H1 (cell line): ENCODE measurements around the gene TMEM250. TPM values are rescaled to one million over a fixed set of nuclear protein-coding genes. Genes with fewer than 3 reads are reported as not detected.
A peak's percentile ranks its signal among the peaks of the same experiment; 100 is the strongest.

ENCODE experiments used
- CTCF ChIA-PET: fragments of 300-600 bp; sonication (Branson Sonifier 250); formaldehyde crosslinking; loops from one replicate; lab custom pipeline; 2021; ENCODE audit not compliant: partially characterized antibody; lab: Charles Lee
- POLR2A ChIA-PET: fragments of 300-600 bp; sonication (Branson Sonifier 250); formaldehyde crosslinking; loops from one replicate; lab custom pipeline; 2021; ENCODE audit warnings: inconsistent platforms; ENCODE audit not compliant: partially characterized antibody; lab: Charles Lee
- DNase-seq, 2 experiments: peaks; one replicate each; pipeline versions ENCODE4 v3.0.0 to v3.0.0-alpha.2; 2010 to 2022; ENCODE audit warnings: low spot score in 2 of 2, low read depth in 1 of 2, mixed read lengths in 1 of 2
- FAIRE-seq: peaks from 2 replicates; lab custom pipeline; 2011; peaks lifted over from hg19 to GRCh38; lab: Jason Lieb, UNC
- H2AFZ ChIP-seq: 2 replicates; pipeline ENCODE4 v1.8.1; 2012; ENCODE audit warnings: low read length, inconsistent platforms
- H2AK5ac ChIP-seq: 2 replicates; pipeline ENCODE4 v1.6.1; 2013; ENCODE audit warnings: low read depth, low read length
- H2BK120ac ChIP-seq: replicated peaks from 2 replicates; pipeline ENCODE3; 2013; ENCODE audit warnings: low read depth, low read length, inconsistent platforms
- H2BK12ac ChIP-seq: 2 replicates; pipeline ENCODE4 v1.6.1; 2013; ENCODE audit warnings: low read depth, low read length
- H2BK15ac ChIP-seq: 2 replicates; pipeline ENCODE4 v1.6.1; 2013; ENCODE audit warnings: low read length
- H2BK20ac ChIP-seq: 2 replicates; pipeline ENCODE4 v1.6.1; 2013; ENCODE audit warnings: low read length
- H2BK5ac ChIP-seq: 2 replicates; pipeline ENCODE4 v1.6.1; 2013; ENCODE audit warnings: low read depth, low read length
- H3K14ac ChIP-seq: 2 replicates; pipeline ENCODE4 v1.6.1; 2013; ENCODE audit warnings: inconsistent platforms; ENCODE audit not compliant: insufficient read length
- H3K18ac ChIP-seq: 2 replicates; pipeline ENCODE4 v1.6.1; 2013; ENCODE audit warnings: low read length; ENCODE audit errors: extremely low read depth
- H3K23ac ChIP-seq: 2 replicates; pipeline ENCODE4 v1.6.1; 2013; ENCODE audit warnings: inconsistent platforms; ENCODE audit not compliant: insufficient read length
- H3K23me2 ChIP-seq: 2 replicates; pipeline ENCODE4 v1.6.1; 2013; ENCODE audit warnings: low read depth, low read length
- H3K27ac ChIP-seq: 2 replicates; pipeline ENCODE4 v1.6.1; 2011; ENCODE audit warnings: low read depth, low read length, inconsistent platforms
- H3K27me3 ChIP-seq, 4 experiments: replicated peaks in 1 of 4; 1 replicate in 1 of 4; 2 replicates in 3 of 4; pipeline versions ENCODE4 v1.6.1 to v1.8.1; 2011 to 2013; ENCODE audit warnings: low read length in 3 of 4, mild to moderate bottlenecking in 3 of 4, inconsistent platforms in 2 of 4, mixed read lengths in 2 of 4, moderate library complexity in 1 of 4; ENCODE audit not compliant: control insufficient read depth in 3 of 4, insufficient read depth in 3 of 4; ENCODE audit errors: extremely low read depth in 1 of 4
- H3K36me3 ChIP-seq, 4 experiments: 2 replicates each; pipeline versions ENCODE4 v1.6.1 to v1.8.1; 2011 to 2013; ENCODE audit warnings: mild to moderate bottlenecking in 4 of 4, low read length in 3 of 4, moderate library complexity in 2 of 4, control low read depth in 1 of 4, inconsistent platforms in 1 of 4; ENCODE audit not compliant: insufficient read depth in 4 of 4, control insufficient read depth in 2 of 4
- H3K4ac ChIP-seq: replicated peaks from 2 replicates; pipeline ENCODE3; 2013; ENCODE audit warnings: low read length, low read depth, mixed read lengths, inconsistent platforms; ENCODE audit not compliant: insufficient read length
- H3K4me1 ChIP-seq, 4 experiments: replicated peaks in 1 of 4; 1 replicate in 1 of 4; 2 replicates in 3 of 4; pipeline versions ENCODE4 v1.6.1 to v1.8.1; 2011 to 2013; ENCODE audit warnings: low read length in 3 of 4, inconsistent platforms in 2 of 4, mixed read lengths in 1 of 4; ENCODE audit not compliant: insufficient read depth in 4 of 4, control insufficient read depth in 3 of 4
- H3K4me2 ChIP-seq, 2 experiments: 2 replicates each; pipeline versions ENCODE4 v1.6.1 to v1.8.1; 2011 to 2013; ENCODE audit warnings: low read depth in 2 of 2, low read length in 2 of 2, control low read depth in 1 of 2, inconsistent platforms in 1 of 2, mild to moderate bottlenecking in 1 of 2; ENCODE audit not compliant: insufficient read depth in 1 of 2
- H3K4me3 ChIP-seq, 4 experiments: fragments of 200-600, 300-600 bp in 1 of 4; sonication (generic), shearing (Covaris generic), sonication (Bioruptor Twin) in 1 of 4; 2 replicates each; pipeline versions ENCODE4 v1.5.1 to v1.8.1; 2011 to 2016; ENCODE audit warnings: low read length in 4 of 4, low read depth in 3 of 4, control low read depth in 2 of 4, inconsistent platforms in 2 of 4, mild to moderate bottlenecking in 2 of 4, mixed read lengths in 1 of 4, moderate library complexity in 1 of 4; ENCODE audit not compliant: insufficient read depth in 2 of 4; ENCODE audit errors: extremely low read depth in 1 of 4
- H3K56ac ChIP-seq: replicated peaks from 2 replicates; pipeline ENCODE3; 2013; ENCODE audit warnings: low read depth, mild to moderate bottlenecking, mixed read lengths, low read length, inconsistent platforms; ENCODE audit not compliant: insufficient read length
- H3K79me1 ChIP-seq: 2 replicates; pipeline ENCODE4 v1.6.1; 2013; ENCODE audit warnings: low read depth, low read length, control low read depth
- H3K79me2 ChIP-seq, 2 experiments: 2 replicates each; pipeline versions ENCODE4 v1.6.1 to v1.8.1; 2012 to 2013; ENCODE audit warnings: low read length in 2 of 2, mild to moderate bottlenecking in 2 of 2, inconsistent platforms in 1 of 2; ENCODE audit not compliant: insufficient read depth in 2 of 2, control insufficient read depth in 1 of 2
- H3K9ac ChIP-seq, 4 experiments: replicated peaks in 1 of 4; 1 replicate in 1 of 4; 2 replicates in 3 of 4; pipeline versions ENCODE4 v1.6.1 to v1.8.1; 2011 to 2013; ENCODE audit warnings: low read depth in 3 of 4, low read length in 3 of 4, control low read depth in 2 of 4, mild to moderate bottlenecking in 2 of 4, moderate library complexity in 2 of 4, inconsistent platforms in 1 of 4; ENCODE audit errors: extremely low read depth in 1 of 4
- H3K9me3 ChIP-seq, 2 experiments: 2 replicates each; pipeline versions ENCODE4 v1.6.1 to v1.8.1; 2012 to 2013; ENCODE audit warnings: mild to moderate bottlenecking in 2 of 2, moderate library complexity in 2 of 2, control low read depth in 1 of 2, inconsistent platforms in 1 of 2, low read depth in 1 of 2, low read length in 1 of 2, mixed read lengths in 1 of 2; ENCODE audit not compliant: insufficient read depth in 2 of 2
- H4K20me1 ChIP-seq, 2 experiments: replicated peaks in 1 of 2; 2 replicates each; pipeline versions ENCODE3 to v1.8.1; 2011 to 2013; ENCODE audit warnings: inconsistent platforms in 2 of 2, low read length in 2 of 2, mild to moderate bottlenecking in 1 of 2; ENCODE audit not compliant: insufficient read depth in 2 of 2, control insufficient read depth in 1 of 2
- H4K5ac ChIP-seq: 2 replicates; pipeline ENCODE4 v1.6.1; 2013; ENCODE audit warnings: low read length, low read depth, mixed read lengths, inconsistent platforms; ENCODE audit not compliant: insufficient read length
- H4K8ac ChIP-seq: 2 replicates; pipeline ENCODE4 v1.8.0; 2013; ENCODE audit warnings: mild to moderate bottlenecking, moderate library complexity, low read length, inconsistent platforms; ENCODE audit not compliant: insufficient read depth; ENCODE audit errors: extremely low read depth
- H4K91ac ChIP-seq: replicated peaks from 2 replicates; pipeline ENCODE3; 2013; ENCODE audit warnings: low read length, mixed read lengths, inconsistent platforms; ENCODE audit not compliant: insufficient read length
- BRCA1 ChIP-seq: IDR thresholded peaks from 2 replicates; pipeline ENCODE4 v1.6.1; 2012; ENCODE audit warnings: low read depth, low read length, improper control_type of control experiment
- CHD2 ChIP-seq: IDR thresholded peaks from 2 replicates; pipeline ENCODE4 v1.6.1; 2012; ENCODE audit warnings: low read length, improper control_type of control experiment
- CTCF ChIP-seq, 3 experiments: IDR thresholded peaks; 1 replicate in 2 of 3; 2 replicates in 1 of 3; pipeline versions ENCODE4 v1.5.1 to v1.6.1; 2011; ENCODE audit warnings: low read length in 3 of 3, mild to moderate bottlenecking in 3 of 3, inconsistent platforms in 2 of 3, low read depth in 1 of 3, moderate library complexity in 1 of 3; ENCODE audit not compliant: insufficient read depth in 1 of 3; ENCODE audit errors: control extremely low read depth in 1 of 3
- RNF2 ChIP-seq: fragments of 200-900, 300-1000 bp; sonication (generic); IDR thresholded peaks from 2 replicates; pipeline ENCODE4 v1.7.1; 2016; ENCODE audit warnings: borderline replicate concordance, low read depth, mild to moderate bottlenecking, antibody characterized with exemption, low read length; ENCODE audit not compliant: poor library complexity, severe bottlenecking; ENCODE audit errors: missing control alignments
- TAF1 ChIP-seq: IDR thresholded peaks from 2 replicates; pipeline ENCODE4 v1.6.1; 2011; ENCODE audit warnings: mild to moderate bottlenecking, low read depth, low read length
- TAF7 ChIP-seq: optimal IDR thresholded peaks from 2 replicates; pipeline ENCODE3; 2011; ENCODE audit warnings: low read depth, mild to moderate bottlenecking, inconsistent platforms, low read length, moderate library complexity, borderline replicate concordance
- USF2 ChIP-seq: IDR thresholded peaks from 2 replicates; pipeline ENCODE4 v1.6.1; 2011; ENCODE audit warnings: low read length, improper control_type of control experiment
- WGBS, 2 experiments: shearing (Covaris generic) in 1 of 2; methylation state at CpG; one replicate each; pipeline versions ENCODE4 v1.1.6 to v1.1.7; 2013 to 2015; ENCODE audit warnings: low lambda C conversion rate in 2 of 2, mixed read lengths in 2 of 2, inconsistent platforms in 1 of 2, low coverage in 1 of 2, missing lambda C conversion rate in 1 of 2; ENCODE audit not compliant: insufficient replicate concordance in 2 of 2, insufficient coverage in 1 of 2, insufficient read length in 1 of 2; ENCODE audit errors: extremely low coverage in 1 of 2, missing lambda C conversion rate in 1 of 2; 5-methylcytosine and 5-hydroxymethylcytosine counted together
- polyA plus RNA-seq, 7 experiments: library from polyadenylated mRNA; depleted of rRNA in 3 of 7; stranded (reverse) in 5 of 7; unstranded in 2 of 7; fragments of >200 nt in 5 of 7; fragments of 200-250 nt in 2 of 7; gene quantifications; 1 replicate in 5 of 7; 2 replicates in 1 of 7; 4 replicates in 1 of 7; pipeline versions ENCODE4 v1.2.1 to v1.2.3, GENCODE V29; 2011 to 2013; ENCODE audit warnings: missing spikeins in 2 of 7, mixed read lengths in 2 of 7
- total RNA-seq: library from RNA; stranded (reverse); fragmentation: NEBNext Ultra II Directional; extraction: Animal tissue kit (Norgen Biotek cat#: 25700); gene quantifications from 2 replicates; pipeline ENCODE4 v1.2.1, GENCODE V29; 2021

Gene TMEM250
- total and polyA plus RNA-seq, 2 of the 8 experiments (the other 6 are each of a cell fraction or from before 2014, with no cell fraction given) = 22.3 to 34.9 TPM

GRCh38 chr9:136143215-136144001, 24.7 kb upstream of the TMEM250 start:
- no peak overlapping the region for H3K23ac ChIP-seq
- no peak overlapping the region for H3K14ac ChIP-seq
- no peak overlapping the region for H2AFZ ChIP-seq
- H2BK5ac ChIP-seq = no peak overlapping the region
- H4K91ac ChIP-seq = no peak overlapping the region
- no peaks in the 10 kb centered on the region for H3K79me2 ChIP-seq
- H3K36me3 ChIP-seq = no peaks in the 10 kb centered on the region
- H3K9ac ChIP-seq = no peak overlapping the region
- H3K56ac ChIP-seq = no peak overlapping the region
- FAIRE-seq = no peak
- ChIA-PET CTCF (interaction anchor here (0.7 to 2.8 kb wide), 30 partner anchors 7 to 340 kb away, joined by 3 to 10 read pairs (median 4); no protein-coding TSS in a partner anchor), POLR2A (interaction anchor here (1.3 kb wide), 1 partner anchor 9 kb away, joined by 4 read pairs; no protein-coding TSS in a partner anchor)
- H2AK5ac ChIP-seq = no peak overlapping the region
- H3K4me2 ChIP-seq = peak overlapping the region in 1 of 2 experiments; percentile 41; a peak in 1 of 4 replicates
- no peaks in the 10 kb centered on the region for H3K79me1 ChIP-seq
- H4K5ac ChIP-seq = no peak overlapping the region
- H3K23me2 ChIP-seq = peaks cover 2% of the 10 kb centered on the region; the same call in 1 of the 2 replicates
- H4K20me1 ChIP-seq = no peaks in the 10 kb centered on the region
- H3K4me1 ChIP-seq = peaks cover 3 to 28% (median 17%) of the 10 kb centered on the region in 4 experiments
- H2BK15ac ChIP-seq = no peak overlapping the region
- peak overlapping the region; percentile 82; the same call in 1 of the 2 replicates for H4K8ac ChIP-seq
- H3K27me3 ChIP-seq = no peaks in the 10 kb centered on the region; a peak in 2 of 7 replicates
- H3K18ac ChIP-seq = peak overlapping the region; percentile 87
- H2BK12ac ChIP-seq = 0 out of 2 replicates have a peak overlapping the region, but pooled peaks have one; percentile 50
- no peak overlapping the region for H3K27ac ChIP-seq
- H2BK20ac ChIP-seq = no peak overlapping the region; the same call in 1 of the 2 replicates
- no peak overlapping the region for H2BK120ac ChIP-seq
- peak overlapping the region in 1 of 4 experiments; percentile 41; a peak in 1 of 8 replicates for H3K4me3 ChIP-seq
- peak in 1 of 2 experiments; percentile 86 for DNase-seq
- H3K9me3 ChIP-seq = no peaks in the 10 kb centered on the region
- H3K4ac ChIP-seq = no peak overlapping the region
- 48% methylated on average over 12 of the region's 16 CpGs; no CpG with 5 or more reads in 1 of the 2 experiments for WGBS, 2 experiments
- TF ChIP-seq CTCF (IDR thresholded peaks at IDR 0.05; ENCODE audit: control extremely low read depth in 1 of 3, insufficient read depth in 1 of 3, low read depth in 1 of 3, low read length in 3 of 3) (peak in 2 of 3 experiments; percentile 69 to 72; a peak in 3 of 4 replicates), CHD2 (peak; percentile 46; the same call in 1 of the 2 replicates), TAF1 (no peak), TAF7 (no peak), BRCA1 (no peak), RNF2 (no peak), USF2 (no peak)
